SK-N-SH (cell line): ENCODE data around the gene GOLGA6A. TPM values are rescaled to one million over a fixed set of nuclear protein-coding genes. Genes with fewer than 3 reads are reported as not detected.

ENCODE experiments used
- CTCF ChIA-PET: fragments of 300-600, 350-600 bp; formaldehyde crosslinking; extraction: SDS; loops from one replicate; lab custom pipeline; 2021; lab: Yijun Ruan, JAX
- POLR2A ChIA-PET: fragments of 350-600 bp; sonication (Branson Sonifier 250); formaldehyde crosslinking; extraction: SDS; loops from one replicate; lab custom pipeline; 2020; ENCODE audit warnings: antibody characterized with exemption, inconsistent platforms; lab: Yijun Ruan, JAX
- DNase-seq: peaks from one replicate; pipeline ENCODE4 v3.0.0; 2012
- H2AFZ ChIP-seq: fragments of 200-600 bp; sonication (generic); 2 replicates; pipeline ENCODE4 v1.8.1; 2016; ENCODE audit warnings: antibody characterized with exemption, mild to moderate bottlenecking, low read depth
- H3F3A ChIP-seq: fragments of 200-600 bp; sonication (generic); replicated peaks from 2 replicates; pipeline ENCODE3; 2016; ENCODE audit warnings: antibody characterized with exemption, mild to moderate bottlenecking; ENCODE audit not compliant: insufficient read depth
- H3K27ac ChIP-seq, 2 experiments: fragments of 200-500 bp in 1 of 2; fragments of 200-600 bp in 1 of 2; sonication (Bioruptor generic) in 1 of 2; sonication (generic), shearing (Covaris generic) in 1 of 2; 2 replicates each; pipeline versions ENCODE4 v1.5.1 to v1.6.1; 2014 to 2016; ENCODE audit warnings: low read depth in 2 of 2, inconsistent platforms in 1 of 2, low read length in 1 of 2, mild to moderate bottlenecking in 1 of 2, mixed read lengths in 1 of 2
- H3K27me3 ChIP-seq: fragments of 200-600 bp; sonication (generic), shearing (Covaris generic); 2 replicates; pipeline ENCODE4 v1.6.1; 2016; ENCODE audit warnings: mixed run types; ENCODE audit not compliant: insufficient read depth
- H3K36me3 ChIP-seq, 2 experiments: fragments of 200-500 bp in 1 of 2; fragments of 200-600 bp in 1 of 2; sonication (Bioruptor generic) in 1 of 2; sonication (generic) in 1 of 2; replicated peaks in 1 of 2; 2 replicates each; pipeline versions ENCODE3 to v1.5.1; 2014 to 2016; ENCODE audit warnings: low read length in 1 of 2, mild to moderate bottlenecking in 1 of 2; ENCODE audit not compliant: insufficient read depth in 2 of 2, control insufficient read depth in 1 of 2
- H3K4me1 ChIP-seq, 2 experiments: fragments of 200-500 bp in 1 of 2; fragments of 200-600 bp in 1 of 2; sonication (Bioruptor generic) in 1 of 2; sonication (generic), shearing (Covaris generic) in 1 of 2; 2 replicates each; pipeline versions ENCODE4 v1.5.1 to v1.6.1; 2014 to 2016; ENCODE audit warnings: low read depth in 1 of 2, low read length in 1 of 2, mixed run types in 1 of 2; ENCODE audit not compliant: insufficient read depth in 2 of 2, control insufficient read depth in 1 of 2
- H3K4me2 ChIP-seq: fragments of 200-600 bp; sonication (generic), shearing (Covaris generic); 2 replicates; pipeline ENCODE4 v1.6.1; 2017; ENCODE audit warnings: mixed run types
- H3K4me3 ChIP-seq, 2 experiments: fragments of 200-500 bp in 1 of 2; fragments of 200-600 bp in 1 of 2; sonication (Bioruptor generic) in 1 of 2; sonication (generic), shearing (Covaris generic) in 1 of 2; 2 replicates each; pipeline versions ENCODE4 v1.5.1 to v1.8.1; 2014 to 2016; ENCODE audit warnings: low read depth in 2 of 2, inconsistent platforms in 1 of 2, low read length in 1 of 2, mild to moderate bottlenecking in 1 of 2, mixed read lengths in 1 of 2, moderate library complexity in 1 of 2
- H3K79me2 ChIP-seq: fragments of 200-600 bp; sonication (generic); 2 replicates; pipeline ENCODE4 v1.8.1; 2017; ENCODE audit warnings: mild to moderate bottlenecking; ENCODE audit not compliant: insufficient read depth
- H3K9ac ChIP-seq: fragments of 200-600 bp; sonication (generic); 2 replicates; pipeline ENCODE4 v1.6.1; 2017; ENCODE audit warnings: mixed run types
- H3K9me2 ChIP-seq: fragments of 200-600 bp; sonication (generic); 2 replicates; pipeline ENCODE4 v1.6.1; 2017; ENCODE audit warnings: mixed run types
- H3K9me3 ChIP-seq: fragments of 200-600 bp; sonication (generic); 2 replicates; pipeline ENCODE4 v1.6.1; 2017; ENCODE audit warnings: mixed run types, mild to moderate bottlenecking, moderate library complexity
- H4K20me1 ChIP-seq: fragments of 200-600 bp; sonication (generic); 2 replicates; pipeline ENCODE4 v1.6.1; 2017; ENCODE audit warnings: mild to moderate bottlenecking, mixed run types; ENCODE audit not compliant: insufficient read depth
- CHD2 ChIP-seq: fragments of 150-350 bp; IDR thresholded peaks from 2 replicates; pipeline ENCODE4 v1.6.1; 2018; ENCODE audit warnings: low read length; ENCODE audit not compliant: partially characterized antibody
- CTCF ChIP-seq: fragments of 200-600 bp; sonication (generic); IDR thresholded peaks from 2 replicates; pipeline ENCODE4 v1.6.1; 2017; ENCODE audit warnings: antibody characterized with exemption, mild to moderate bottlenecking, moderate library complexity
- FOXJ3 ChIP-seq: sonication (generic); formaldehyde crosslinking; IDR thresholded peaks from 2 replicates; pipeline ENCODE4 v1.5.1; 2020; ENCODE audit warnings: mild to moderate bottlenecking, missing genetic modification reagents
- MEF2A ChIP-seq: IDR thresholded peaks from 2 replicates; pipeline ENCODE4 v1.4.0; 2012; ENCODE audit warnings: low read depth, borderline replicate concordance
- RAD21 ChIP-seq: IDR thresholded peaks from 2 replicates; pipeline ENCODE4 v1.6.1; 2012; ENCODE audit warnings: mild to moderate bottlenecking, low read length
- RFX5 ChIP-seq: IDR thresholded peaks from 2 replicates; pipeline ENCODE4 v1.6.1; 2012; ENCODE audit warnings: mild to moderate bottlenecking, improper control_type of control experiment, low read length
- SIN3A ChIP-seq: IDR thresholded peaks from 2 replicates; pipeline ENCODE4 v1.6.1; 2012; ENCODE audit warnings: low read depth, mild to moderate bottlenecking, low read length, moderate library complexity, borderline replicate concordance
- SMC3 ChIP-seq: IDR thresholded peaks from 2 replicates; pipeline ENCODE4 v1.6.1; 2012; ENCODE audit warnings: low read depth, low read length, improper control_type of control experiment
- TCF12 ChIP-seq: IDR thresholded peaks from 2 replicates; pipeline ENCODE4 v1.4.0; 2012
- WGBS: methylation state at CpG from one replicate; pipeline ENCODE4 v1.1.6; 2017; ENCODE audit warnings: low lambda C conversion rate; 5-methylcytosine and 5-hydroxymethylcytosine counted together
- polyA plus RNA-seq, 3 experiments: library from polyadenylated mRNA; depleted of rRNA; stranded (reverse); fragments of >200 nt; gene quantifications; 2 replicates each; pipeline ENCODE4 v1.2.3, GENCODE V29; 2012

GOLGA6A gene
- polyA plus RNA-seq, 1 of the 3 experiments (the other 2 are of a cell fraction) = not detected

GRCh38 chr15:74037171-74038117 lies 44.9 kb downstream of the GOLGA6A start:
- DNase-seq = no peak
- no peaks in the 10 kb centered on the region for H4K20me1 ChIP-seq
- H3K9me3 ChIP-seq = no peaks in the 10 kb centered on the region
- H3K9me2 ChIP-seq = no peaks in the 10 kb centered on the region
- H3K79me2 ChIP-seq = no peaks in the 10 kb centered on the region
- H3K4me3 ChIP-seq = no peak overlapping the region; a peak in 1 of 4 replicates
- H3K4me2 ChIP-seq = no peak overlapping the region
- WGBS = 94% methylated on average over 20 of the region's 21 CpGs
- ChIA-PET CTCF (interaction anchor here (0.6 to 17.5 kb wide), 29 partner anchors 8 to 303 kb away, joined by 3 to 280 read pairs (median 5); no protein-coding TSS in a partner anchor), POLR2A (interaction anchor here (1.0 kb wide), 1 partner anchor 86 kb away, joined by 4 read pairs; no protein-coding TSS in a partner anchor)
- H3K27ac ChIP-seq = no peak overlapping the region
- no peaks in the 10 kb centered on the region for H3F3A ChIP-seq
- no peaks in the 10 kb centered on the region for H3K27me3 ChIP-seq
- H3K36me3 ChIP-seq = peaks cover 0 to 49% of the 10 kb centered on the region in 2 experiments
- peaks cover 8 to 22% of the 10 kb centered on the region in 2 experiments; a peak in 2 of 4 replicates for H3K4me1 ChIP-seq
- H2AFZ ChIP-seq = no peak overlapping the region
- no peak overlapping the region for H3K9ac ChIP-seq
- no peak for TF ChIP-seq CHD2
- TF ChIP-seq CTCF = peak; percentile 3; the same call in 1 of the 2 replicates
- no peak for TF ChIP-seq MEF2A
- TF ChIP-seq TCF12 = no peak

GRCh38 chr15:74036271-74037170 lies 45.8 kb downstream of the GOLGA6A start:
- POLR2A ChIA-PET = interaction anchor here (1.0 kb wide), 1 partner anchor 85 kb away, joined by 4 read pairs; no protein-coding TSS in a partner anchor
- peaks cover 0 to 45% of the 10 kb centered on the region in 2 experiments for H3K36me3 ChIP-seq
- peaks cover 8 to 22% of the 10 kb centered on the region in 2 experiments; a peak in 2 of 4 replicates for H3K4me1 ChIP-seq

More at GRCh38 chr15:74036271-74037170, 45.8 kb downstream of the GOLGA6A start:
- Histone ChIP-seq H3K27ac (no peak overlapping the region), H3F3A (no peaks in the 10 kb centered on the region), H2AFZ (no peak overlapping the region), H3K79me2 (no peaks in the 10 kb centered on the region), H3K9ac (no peak overlapping the region), H3K9me2 (no peaks in the 10 kb centered on the region), H3K4me3 (no peak overlapping the region; a peak in 1 of 4 replicates), H3K27me3 (no peaks in the 10 kb centered on the region), H4K20me1 (no peaks in the 10 kb centered on the region), H3K9me3 (no peaks in the 10 kb centered on the region), H3K4me2 (no peak overlapping the region)
- peak; percentile 74 for TF ChIP-seq SMC3
- no peak for TF ChIP-seq RFX5
- peak; percentile 64 for TF ChIP-seq CTCF
- TF ChIP-seq SIN3A = 0 out of 2 replicates have a peak, but pooled peaks have one; percentile 25
- TF ChIP-seq RAD21 = peak; percentile 55
- TF ChIP-seq FOXJ3 = no peak
- CTCF ChIA-PET = interaction anchor here (0.6 to 17.5 kb wide), 27 partner anchors 8 to 293 kb away, joined by 3 to 280 read pairs (median 5); no protein-coding TSS in a partner anchor
- WGBS = 90% methylated on average over 21 of the region's 21 CpGs
- peak; percentile 76 for DNase-seq
